ENCODE measurements around the gene PER2. TPM values are rescaled to one million over a fixed set of nuclear protein-coding genes. Genes with fewer than 3 reads are reported as not detected.

The PER2 gene, protein sequence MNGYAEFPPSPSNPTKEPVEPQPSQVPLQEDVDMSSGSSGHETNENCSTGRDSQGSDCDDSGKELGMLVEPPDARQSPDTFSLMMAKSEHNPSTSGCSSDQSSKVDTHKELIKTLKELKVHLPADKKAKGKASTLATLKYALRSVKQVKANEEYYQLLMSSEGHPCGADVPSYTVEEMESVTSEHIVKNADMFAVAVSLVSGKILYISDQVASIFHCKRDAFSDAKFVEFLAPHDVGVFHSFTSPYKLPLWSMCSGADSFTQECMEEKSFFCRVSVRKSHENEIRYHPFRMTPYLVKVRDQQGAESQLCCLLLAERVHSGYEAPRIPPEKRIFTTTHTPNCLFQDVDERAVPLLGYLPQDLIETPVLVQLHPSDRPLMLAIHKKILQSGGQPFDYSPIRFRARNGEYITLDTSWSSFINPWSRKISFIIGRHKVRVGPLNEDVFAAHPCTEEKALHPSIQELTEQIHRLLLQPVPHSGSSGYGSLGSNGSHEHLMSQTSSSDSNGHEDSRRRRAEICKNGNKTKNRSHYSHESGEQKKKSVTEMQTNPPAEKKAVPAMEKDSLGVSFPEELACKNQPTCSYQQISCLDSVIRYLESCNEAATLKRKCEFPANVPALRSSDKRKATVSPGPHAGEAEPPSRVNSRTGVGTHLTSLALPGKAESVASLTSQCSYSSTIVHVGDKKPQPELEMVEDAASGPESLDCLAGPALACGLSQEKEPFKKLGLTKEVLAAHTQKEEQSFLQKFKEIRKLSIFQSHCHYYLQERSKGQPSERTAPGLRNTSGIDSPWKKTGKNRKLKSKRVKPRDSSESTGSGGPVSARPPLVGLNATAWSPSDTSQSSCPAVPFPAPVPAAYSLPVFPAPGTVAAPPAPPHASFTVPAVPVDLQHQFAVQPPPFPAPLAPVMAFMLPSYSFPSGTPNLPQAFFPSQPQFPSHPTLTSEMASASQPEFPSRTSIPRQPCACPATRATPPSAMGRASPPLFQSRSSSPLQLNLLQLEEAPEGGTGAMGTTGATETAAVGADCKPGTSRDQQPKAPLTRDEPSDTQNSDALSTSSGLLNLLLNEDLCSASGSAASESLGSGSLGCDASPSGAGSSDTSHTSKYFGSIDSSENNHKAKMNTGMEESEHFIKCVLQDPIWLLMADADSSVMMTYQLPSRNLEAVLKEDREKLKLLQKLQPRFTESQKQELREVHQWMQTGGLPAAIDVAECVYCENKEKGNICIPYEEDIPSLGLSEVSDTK (N-terminal part only)
- total RNA-seq: 5.6 and 6.1 TPM in 2 replicates

DNA sequence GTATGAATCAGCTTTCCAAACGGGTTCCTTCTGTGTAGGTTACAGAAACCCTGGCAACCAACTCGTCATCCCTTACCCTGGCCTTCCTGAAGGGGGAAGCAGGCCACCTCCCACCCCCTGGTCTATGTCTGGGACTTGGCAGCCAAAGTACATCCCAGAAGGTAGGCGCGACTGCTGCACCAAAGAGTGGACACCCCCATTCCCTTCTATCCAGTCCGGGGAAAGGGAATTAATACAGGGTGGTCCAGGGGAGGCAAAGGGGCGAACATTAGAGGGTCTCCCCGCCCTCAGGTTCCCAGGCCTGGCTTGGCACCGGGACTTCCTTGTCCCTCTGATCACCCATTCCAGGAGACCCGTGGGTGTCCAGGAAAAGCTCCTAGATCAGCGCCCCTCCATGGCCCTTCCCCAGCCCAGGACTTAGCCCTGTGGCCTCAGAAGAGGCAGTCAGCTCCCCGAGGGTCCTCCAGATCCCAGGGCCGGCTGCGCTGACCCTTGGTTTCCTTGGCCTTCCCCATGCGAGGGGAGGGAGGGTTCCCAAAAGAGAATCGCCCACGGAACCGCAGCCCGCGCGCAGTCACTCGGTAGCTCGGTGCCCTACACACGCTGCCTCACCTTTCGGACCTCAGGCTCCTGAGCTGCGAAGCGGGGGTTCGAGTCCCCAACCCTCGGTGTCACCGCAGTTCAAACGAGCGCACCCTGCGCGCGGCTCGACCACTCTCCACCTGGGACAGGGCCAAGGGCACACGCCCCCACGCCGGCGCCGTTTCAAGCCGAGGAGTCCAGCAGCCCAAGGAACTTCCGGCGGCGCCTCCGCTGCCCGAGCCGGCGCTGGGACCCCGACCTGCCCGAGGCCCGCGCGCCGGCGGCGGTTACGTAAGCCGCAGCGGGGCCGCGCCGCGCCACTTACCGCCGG lies at the start of gene PER2:
Gene PER2, minus strand, starts transcription at position 874 of the 913 bp plus-strand sequence. CDS start 10,674 bp downstream, outside the sequence.

DNA sequence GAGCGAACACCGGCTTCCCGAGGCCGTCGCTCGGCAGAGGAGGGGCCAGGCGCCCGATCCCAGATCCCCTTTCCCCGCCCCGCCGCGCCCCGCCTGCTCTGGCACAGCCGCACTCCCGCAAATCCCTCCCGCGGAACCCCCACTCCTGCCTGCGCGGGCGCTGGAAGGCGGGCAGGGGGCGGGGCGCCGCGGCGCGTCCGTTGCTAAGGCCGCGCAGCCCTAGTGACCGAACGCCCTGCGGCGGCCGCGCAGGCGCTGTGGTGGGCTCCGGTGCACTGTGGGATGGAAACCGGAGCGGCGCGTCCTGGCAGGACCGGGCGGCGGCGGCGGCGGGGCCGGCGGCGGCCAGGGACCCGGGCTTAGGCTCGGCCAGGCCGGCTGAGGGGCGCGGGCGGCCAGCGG lies 31.8 kb upstream of the PER2 start, which contains the start of gene TRAF3IP1:
Gene TRAF3IP1, plus strand, starts transcription at position 273 of the 402 bp plus-strand sequence. CDS start 145 bp downstream, outside the sequence.

DNA sequence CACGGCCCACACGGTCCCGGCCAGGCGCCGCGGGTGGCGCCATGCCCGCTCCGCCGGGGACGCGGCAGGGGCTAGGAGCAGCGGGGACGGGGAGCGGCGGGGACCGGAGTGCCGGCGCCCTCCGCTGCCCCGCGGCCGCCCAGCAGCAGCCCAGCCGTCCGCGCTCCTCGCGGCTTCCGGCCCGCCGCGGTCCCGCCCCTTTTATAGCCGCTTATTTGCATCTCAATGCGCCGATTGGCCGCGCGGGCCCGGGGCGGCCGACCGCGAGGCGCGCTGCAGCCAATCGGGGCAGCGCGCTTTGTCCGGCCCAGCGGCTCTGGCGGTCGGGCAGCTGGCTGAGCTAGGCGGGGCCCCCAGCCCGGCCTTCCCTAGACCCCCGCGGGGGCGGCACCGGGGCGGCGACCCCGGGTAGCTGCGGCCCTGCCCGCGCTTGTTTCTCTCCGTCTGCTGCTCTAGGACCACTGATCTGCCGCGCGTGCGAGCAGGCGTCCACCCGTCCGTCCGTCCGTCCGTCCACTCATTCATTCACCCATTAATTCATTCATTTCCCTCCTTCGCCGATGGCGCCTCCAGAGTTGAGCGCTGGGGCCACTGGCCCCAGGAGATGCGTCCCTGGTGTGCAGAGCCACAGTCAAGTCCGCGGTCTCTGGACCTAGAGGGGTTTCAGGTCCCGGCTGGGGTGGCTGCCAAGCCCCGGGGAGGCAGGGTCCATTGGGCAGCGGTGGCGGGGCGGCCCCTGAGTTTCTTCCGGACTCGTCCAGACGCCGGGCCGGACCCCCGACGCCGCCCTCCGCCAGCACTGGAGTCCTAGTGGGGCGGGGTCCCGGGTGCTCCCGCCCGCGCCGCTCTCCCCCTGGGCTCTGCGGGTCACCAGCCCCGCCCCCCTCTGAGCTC lies 48.3 kb downstream of the PER2 start, which contains the start of gene HES6:
Gene HES6, minus strand, starts transcription at position 176 of the 894 bp plus-strand sequence. Its CDS starts 133 bp downstream, at position 43.

DNA sequence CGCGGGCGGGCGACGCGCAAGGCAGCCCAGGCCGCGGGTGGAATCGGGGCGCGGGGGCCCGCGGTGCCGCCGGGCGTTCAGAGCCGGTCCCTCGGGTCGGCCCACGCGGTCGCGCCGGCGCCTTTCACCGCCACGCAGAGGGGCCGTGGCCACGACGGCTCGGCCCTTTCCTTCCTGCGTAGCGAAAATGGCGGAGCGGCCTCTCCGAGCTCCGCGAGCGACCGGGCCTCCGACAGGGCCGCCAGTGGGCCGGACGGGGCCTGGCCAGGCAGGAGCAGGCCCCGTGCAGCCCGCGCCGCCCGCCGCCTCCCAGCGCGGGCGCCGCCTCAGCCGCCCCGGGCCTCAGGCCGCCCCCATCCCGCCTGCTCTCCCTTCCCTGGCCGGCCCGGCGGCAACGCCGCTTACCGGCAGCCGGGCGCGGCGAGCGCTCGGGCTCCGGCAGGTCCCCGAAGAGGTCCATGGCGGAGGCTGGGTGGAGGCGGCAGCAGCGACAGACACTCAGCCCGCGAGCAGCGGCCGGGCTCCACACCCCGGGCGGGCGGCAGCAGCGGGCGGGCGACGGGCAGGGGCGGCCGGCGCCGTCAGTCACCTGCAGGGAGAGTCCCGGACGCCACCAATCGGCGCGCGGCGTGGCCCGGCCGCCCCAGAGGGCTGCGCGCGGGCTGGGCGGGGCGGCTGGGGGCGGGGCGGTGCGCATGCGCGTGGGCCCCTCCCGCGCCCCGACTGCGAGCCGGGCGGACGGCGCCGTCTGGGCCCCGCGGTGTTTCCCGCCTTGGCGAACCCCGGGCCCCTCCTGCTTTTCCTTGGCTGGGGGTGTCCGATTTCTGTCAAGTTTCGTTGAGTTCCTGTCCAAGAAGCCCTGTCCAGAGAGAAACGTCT lies 85.1 kb downstream of the PER2 start, which contains the start of gene ILKAP:
Gene ILKAP, minus strand, starts transcription at position 602 of the 879 bp plus-strand sequence. Its CDS starts 142 bp downstream, at position 460.

Other genes starting within 250 kb of the PER2 start
- 8.4 and 11.2 TPM in 2 replicates for gene SCLY, start 227.6 kb downstream of the PER2 start, total RNA-seq
- gene ESPNL, start 188.3 kb downstream of the PER2 start, total RNA-seq: 1.3 and 7.3 TPM in 2 replicates
- gene KLHL30, start 149.9 kb downstream of the PER2 start, total RNA-seq: 0.22 and 0.39 TPM in 2 replicates
- 3.3 and 3.7 TPM in 2 replicates for gene ERFE, start 129.6 kb downstream of the PER2 start, total RNA-seq
- gene ILKAP, start 84.9 kb downstream of the PER2 start, total RNA-seq: 21.9 and 26.1 TPM in 2 replicates
- gene HES6, start 48.6 kb downstream of the PER2 start, total RNA-seq: 0.86 and 1.6 TPM in 2 replicates
- 10.3 and 11.2 TPM in 2 replicates for gene TRAF3IP1, start 31.9 kb upstream of the PER2 start, total RNA-seq
- gene ASB1, start 138.3 kb upstream of the PER2 start, total RNA-seq: 12.6 and 14.4 TPM in 2 replicates

All from articular chondrocyte of knee joint (primary cell).